Astrocyte (in vitro differentiated cells and primary cell): Measurements from ENCODE around the gene SP3. TPM values are rescaled to one million over a fixed set of nuclear protein-coding genes. Genes with fewer than 3 reads are reported as not detected.

Experiments used
- DNase-seq: peaks from one replicate; pipeline ENCODE4 v3.0.0-alpha.2; 2010; ENCODE audit warnings: low read depth
- FAIRE-seq: peaks from 2 replicates; lab custom pipeline; 2011; peaks lifted over from hg19 to GRCh38; lab: Jason Lieb, UNC
- H2AFZ ChIP-seq: 2 replicates; pipeline ENCODE4 v1.6.0; 2012; ENCODE audit warnings: low read depth, low read length, inconsistent platforms
- H3K27ac ChIP-seq: 2 replicates; pipeline ENCODE4 v1.5.1; 2011; ENCODE audit warnings: low read depth, low read length, inconsistent platforms
- H3K27me3 ChIP-seq: 2 replicates; pipeline ENCODE4 v1.6.0; 2011; ENCODE audit warnings: low read length, inconsistent platforms; ENCODE audit not compliant: insufficient read depth
- H3K36me3 ChIP-seq: 2 replicates; pipeline ENCODE4 v1.5.1; 2011; ENCODE audit warnings: low read length, inconsistent platforms; ENCODE audit not compliant: insufficient read depth
- H3K4me1 ChIP-seq: 2 replicates; pipeline ENCODE4 v1.5.1; 2011; ENCODE audit warnings: low read length, inconsistent platforms; ENCODE audit not compliant: insufficient read depth
- H3K4me2 ChIP-seq: 2 replicates; pipeline ENCODE4 v1.6.0; 2012; ENCODE audit warnings: low read length, inconsistent platforms
- H3K4me3 ChIP-seq: 2 replicates; pipeline ENCODE4 v1.5.1; 2011; ENCODE audit warnings: low read depth, mild to moderate bottlenecking, low read length, inconsistent platforms; ENCODE audit not compliant: insufficient read depth
- H3K79me2 ChIP-seq: 2 replicates; pipeline ENCODE4 v1.6.0; 2012; ENCODE audit warnings: mild to moderate bottlenecking, low read length, inconsistent platforms; ENCODE audit not compliant: insufficient read depth
- H3K9ac ChIP-seq: 2 replicates; pipeline ENCODE4 v1.6.0; 2012; ENCODE audit warnings: mild to moderate bottlenecking, low read length, inconsistent platforms
- H3K9me3 ChIP-seq: 2 replicates; pipeline ENCODE4 v1.5.1; 2012; ENCODE audit warnings: low read depth, mild to moderate bottlenecking, low read length, inconsistent platforms; ENCODE audit not compliant: insufficient read depth
- H4K20me1 ChIP-seq: 2 replicates; pipeline ENCODE4 v1.6.0; 2012; ENCODE audit warnings: low read length, inconsistent platforms; ENCODE audit not compliant: insufficient read depth
- H3K27ac Mint-ChIP-seq: one replicate; pipeline ENCODE4 v1.8.0; 2021; ENCODE audit warnings: mild to moderate bottlenecking, mixed read lengths; ENCODE audit not compliant: unreplicated experiment
- H3K27me3 Mint-ChIP-seq: one replicate; pipeline ENCODE4 v1.8.0; 2021; ENCODE audit warnings: low read depth, mixed read lengths; ENCODE audit not compliant: unreplicated experiment
- H3K36me3 Mint-ChIP-seq: one replicate; pipeline ENCODE4 v1.8.0; 2021; ENCODE audit warnings: low read depth, mixed read lengths; ENCODE audit not compliant: unreplicated experiment
- H3K4me1 Mint-ChIP-seq: one replicate; pipeline ENCODE4 v1.8.0; 2021; ENCODE audit warnings: low read depth, mixed read lengths; ENCODE audit not compliant: unreplicated experiment
- H3K4me3 Mint-ChIP-seq: one replicate; pipeline ENCODE4 v1.8.0; 2021; ENCODE audit warnings: mild to moderate bottlenecking, moderate library complexity, mixed read lengths; ENCODE audit not compliant: unreplicated experiment
- H3K9me3 Mint-ChIP-seq: one replicate; pipeline ENCODE4 v1.8.0; 2021; ENCODE audit warnings: mild to moderate bottlenecking, mixed read lengths; ENCODE audit not compliant: unreplicated experiment
- CTCF ChIP-seq: IDR thresholded peaks from 2 replicates; pipeline ENCODE4 v1.5.1; 2011; ENCODE audit warnings: low read depth, mild to moderate bottlenecking, inconsistent platforms, low read length, moderate library complexity; ENCODE audit not compliant: insufficient read depth
- EZH2 ChIP-seq: IDR thresholded peaks from 2 replicates; pipeline ENCODE4 v1.6.1; 2012; ENCODE audit warnings: mild to moderate bottlenecking, low read length, inconsistent platforms; ENCODE audit not compliant: insufficient read depth
- total RNA-seq: library from RNA; stranded (reverse); gene quantifications from 2 replicates; pipeline ENCODE4 v1.2.1, GENCODE V29; 2021

SP3 gene
- total RNA-seq, 1 donor from 2014 or later: 59.6 TPM

GRCh38 chr2:174014011-174014698, 49.0 kb upstream of the SP3 start:
- no peak overlapping the region for H3K9ac ChIP-seq
- no peaks in the 10 kb centered on the region for H3K79me2 ChIP-seq
- no peaks in the 10 kb centered on the region for H4K20me1 ChIP-seq
- H3K27me3 ChIP-seq: no peaks in the 10 kb centered on the region
- H3K9me3 ChIP-seq: no peaks in the 10 kb centered on the region
- H3K4me1 ChIP-seq: peaks cover 20% of the 10 kb centered on the region
- peaks cover 1% of the 10 kb centered on the region for H3K27me3 Mint-ChIP-seq
- peaks cover 3% of the 10 kb centered on the region for H3K9me3 Mint-ChIP-seq
- no peak for TF ChIP-seq EZH2
- no peak for TF ChIP-seq CTCF
- peaks cover 8% of the 10 kb centered on the region for H3K4me1 Mint-ChIP-seq
- no peak overlapping the region for H3K4me2 ChIP-seq
- no peak overlapping the region for H3K4me3 Mint-ChIP-seq
- no peaks in the 10 kb centered on the region for H3K36me3 Mint-ChIP-seq
- H2AFZ ChIP-seq: no peak overlapping the region
- DNase-seq (no peak), FAIRE-seq (no peak)
- H3K27ac Mint-ChIP-seq: no peak overlapping the region
- H3K4me3 ChIP-seq: no peak overlapping the region
- H3K36me3 ChIP-seq: no peaks in the 10 kb centered on the region
- H3K27ac ChIP-seq: no peak overlapping the region

DNA sequence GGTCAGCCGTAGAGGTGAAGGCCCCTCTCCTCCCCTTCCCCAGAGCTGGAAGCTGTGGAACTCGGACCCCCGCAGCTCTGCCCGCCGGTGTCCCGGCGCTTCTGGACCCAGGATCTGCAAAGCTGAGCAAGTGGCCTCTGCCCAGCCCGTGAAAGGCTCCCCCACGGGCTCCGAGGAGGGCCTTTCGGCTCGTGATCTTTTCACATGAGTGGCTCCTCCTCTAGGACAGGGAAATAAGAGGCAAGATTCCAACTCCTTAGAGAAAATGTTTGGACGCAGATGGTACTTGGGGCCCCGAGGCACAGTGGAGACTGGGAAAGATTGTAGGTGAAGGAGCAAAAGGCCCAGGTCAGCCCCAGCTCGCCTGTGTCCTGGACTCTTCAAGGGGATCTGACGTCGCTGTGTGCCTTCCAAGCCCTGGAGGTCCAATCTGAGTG, 48.2 kb upstream of the SP3 start:
- peaks cover 8% of the 10 kb centered on the region for H3K4me1 Mint-ChIP-seq
- no peak overlapping the region for H3K27ac ChIP-seq

More for the DNA sequence above, 48.2 kb upstream of the SP3 start:
- H4K20me1 ChIP-seq: no peaks in the 10 kb centered on the region
- H3K9me3 ChIP-seq: no peaks in the 10 kb centered on the region
- peaks cover 23% of the 10 kb centered on the region for H3K4me1 ChIP-seq
- H2AFZ ChIP-seq: peak overlapping the region; percentile 94
- H3K27me3 ChIP-seq: no peaks in the 10 kb centered on the region
- no peak for FAIRE-seq
- Mint-ChIP-seq H3K27ac (no peak overlapping the region), H3K4me3 (no peak overlapping the region), H3K27me3 (peaks cover 1% of the 10 kb centered on the region), H3K9me3 (no peaks in the 10 kb centered on the region), H3K36me3 (no peaks in the 10 kb centered on the region)
- H3K36me3 ChIP-seq: no peaks in the 10 kb centered on the region
- no peak for DNase-seq
- TF ChIP-seq CTCF (no peak), EZH2 (no peak)
- peak overlapping the region; percentile 38 for H3K4me3 ChIP-seq
- peak overlapping the region; percentile 88 for H3K4me2 ChIP-seq
- peak overlapping the region; percentile 79 for H3K9ac ChIP-seq
- H3K79me2 ChIP-seq: no peaks in the 10 kb centered on the region
